ENCODE measurements around the gene ANP32A.

The ANP32A gene

GRCh38 chr15:68800875-68801274 lies 19.8 kb downstream of the ANP32A start:
- in situ Hi-C loops (cut with HindIII; ENCODE audit: low sequenced_read_pairs) = no loop called here

- in situ Hi-C loops (cut with HindIII; ENCODE audit: low sequenced_read_pairs) = no loop called here
Observed at GRCh38 chr15:68798346-68799094, 22.2 kb downstream of the ANP32A start.

GRCh38 chr15:68797599-68798345 lies 22.9 kb downstream of the ANP32A start:
- in situ Hi-C loops (cut with HindIII; ENCODE audit: low sequenced_read_pairs) = no loop called here

- in situ Hi-C loops (cut with HindIII; ENCODE audit: low sequenced_read_pairs) = no loop called here
Observed at GRCh38 chr15:68797191-68797590, 23.5 kb downstream of the ANP32A start.

- in situ Hi-C loops (cut with HindIII; ENCODE audit: low sequenced_read_pairs) = no loop called here
Observed at GRCh38 chr15:68796576-68796975, 24.1 kb downstream of the ANP32A start.

GRCh38 chr15:68795298-68795848 lies 25.3 kb downstream of the ANP32A start:
- in situ Hi-C loops (cut with HindIII; ENCODE audit: low sequenced_read_pairs) = no loop called here

GRCh38 chr15:68794863-68795262 lies 25.8 kb downstream of the ANP32A start:
- in situ Hi-C loops (cut with HindIII; ENCODE audit: low sequenced_read_pairs) = no loop called here

GRCh38 chr15:68794307-68794706 lies 26.4 kb downstream of the ANP32A start:
- in situ Hi-C loops (cut with HindIII; ENCODE audit: low sequenced_read_pairs) = no loop called here

- in situ Hi-C loops (cut with HindIII; ENCODE audit: low sequenced_read_pairs) = no loop called here
Observed at GRCh38 chr15:68793776-68794175, 26.9 kb downstream of the ANP32A start.

- in situ Hi-C loops (cut with HindIII; ENCODE audit: low sequenced_read_pairs) = no loop called here
Observed at GRCh38 chr15:68792901-68793766, 27.6 kb downstream of the ANP32A start.

GRCh38 chr15:68791431-68792283 lies 29.0 kb downstream of the ANP32A start:
- in situ Hi-C loops (cut with HindIII; ENCODE audit: low sequenced_read_pairs) = no loop called here

GRCh38 chr15:68790910-68791309 lies 29.8 kb downstream of the ANP32A start:
- in situ Hi-C loops (cut with HindIII; ENCODE audit: low sequenced_read_pairs) = no loop called here

- in situ Hi-C loops (cut with HindIII; ENCODE audit: low sequenced_read_pairs) = no loop called here
Observed at GRCh38 chr15:68790242-68790575, 30.5 kb downstream of the ANP32A start.

- in situ Hi-C loops (cut with HindIII; ENCODE audit: low sequenced_read_pairs) = loop anchor here (5.0 kb wide), 1 partner anchor 58 kb away; no protein-coding TSS in a partner anchor
Observed at GRCh38 chr15:68789534-68790241, 31.0 kb downstream of the ANP32A start.

- in situ Hi-C loops (cut with HindIII; ENCODE audit: low sequenced_read_pairs) = loop anchor here (5.0 kb wide), 1 partner anchor 58 kb away; no protein-coding TSS in a partner anchor
Observed at GRCh38 chr15:68789091-68789490, 31.6 kb downstream of the ANP32A start.

- in situ Hi-C loops (cut with HindIII; ENCODE audit: low sequenced_read_pairs) = loop anchor here (5.0 kb wide), 1 partner anchor 59 kb away; no protein-coding TSS in a partner anchor
Observed at GRCh38 chr15:68788264-68788624, 32.5 kb downstream of the ANP32A start.

- in situ Hi-C loops (cut with HindIII; ENCODE audit: low sequenced_read_pairs) = loop anchor here (5.0 kb wide), 1 partner anchor 60 kb away; no protein-coding TSS in a partner anchor
Observed at GRCh38 chr15:68787609-68788263, 33.0 kb downstream of the ANP32A start.

- in situ Hi-C loops (cut with HindIII; ENCODE audit: low sequenced_read_pairs) = loop anchor here (5.0 kb wide), 1 partner anchor 61 kb away; no protein-coding TSS in a partner anchor
Observed at GRCh38 chr15:68786753-68787152, 33.9 kb downstream of the ANP32A start.

- in situ Hi-C loops (cut with HindIII; ENCODE audit: low sequenced_read_pairs) = loop anchor here (5.0 kb wide), 1 partner anchor 62 kb away; no protein-coding TSS in a partner anchor
Observed at GRCh38 chr15:68785541-68785940, 35.2 kb downstream of the ANP32A start.
